ENCODE data around the gene NACAD. TPM values are rescaled to one million over a fixed set of nuclear protein-coding genes. Genes with fewer than 3 reads are reported as not detected.

The NACAD gene
- total RNA-seq, 4 donors from 2014 or later = 0.89 to 2.0 (median 1.7) TPM

DNA sequence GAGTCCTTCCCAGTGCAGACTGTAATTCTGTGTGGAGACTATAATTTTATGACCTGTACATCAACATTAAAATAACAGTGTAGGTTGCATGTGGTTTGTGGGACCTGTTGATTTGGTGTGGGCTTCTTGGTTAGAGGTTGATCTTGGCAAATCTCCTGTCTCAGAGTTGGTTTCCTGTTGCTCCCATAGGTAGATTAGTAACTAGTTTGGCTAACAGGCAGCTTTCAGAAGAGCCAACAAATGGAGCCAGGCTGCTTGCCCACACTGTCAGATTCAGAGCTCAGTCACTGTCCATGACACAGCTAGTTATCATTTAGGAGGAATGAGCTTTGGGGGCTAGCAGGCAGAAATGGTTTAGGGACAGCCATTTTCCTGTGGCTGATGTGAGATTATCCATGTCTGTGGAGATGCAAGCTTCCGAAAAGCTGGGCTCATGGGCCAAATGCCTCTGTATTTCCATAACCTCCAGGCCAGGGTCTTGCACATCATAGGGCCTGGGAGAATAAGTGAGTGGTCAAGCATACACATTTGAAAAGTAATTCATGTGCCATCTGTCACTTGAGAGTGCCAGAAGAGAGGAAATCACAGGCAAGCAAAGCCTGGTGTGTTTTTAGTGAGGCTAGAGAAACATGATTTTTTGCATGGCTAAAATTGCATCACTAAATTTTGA, 55.4 kb downstream of the NACAD start:
- TF ChIP-seq POLR2A (IDR thresholded peaks at IDR 0.05) (no peak), CTCF (IDR thresholded peaks at IDR 0.05) (no peak)
- intact Hi-C loops (cut with DNase I; ENCODE audit: low total_unique reads) = no loop called here
- no peak overlapping the region for H3K4me3 ChIP-seq (ENCODE audit: low read depth, poor library complexity, severe bottlenecking)
- 56 to 75% methylated on average over 1 of the region's 1 CpG for WGBS, 2 donors
- peak in 1 of 2 donors; percentile 81 for DNase-seq (ENCODE audit: low spot score in 2 of 2)

- 79 to 82% methylated on average over 4 of the region's 4 CpGs for WGBS, 2 donors
These were observed 56.3 kb downstream of the NACAD start for GRCh38 chr7:45032421-45032820.

DNA sequence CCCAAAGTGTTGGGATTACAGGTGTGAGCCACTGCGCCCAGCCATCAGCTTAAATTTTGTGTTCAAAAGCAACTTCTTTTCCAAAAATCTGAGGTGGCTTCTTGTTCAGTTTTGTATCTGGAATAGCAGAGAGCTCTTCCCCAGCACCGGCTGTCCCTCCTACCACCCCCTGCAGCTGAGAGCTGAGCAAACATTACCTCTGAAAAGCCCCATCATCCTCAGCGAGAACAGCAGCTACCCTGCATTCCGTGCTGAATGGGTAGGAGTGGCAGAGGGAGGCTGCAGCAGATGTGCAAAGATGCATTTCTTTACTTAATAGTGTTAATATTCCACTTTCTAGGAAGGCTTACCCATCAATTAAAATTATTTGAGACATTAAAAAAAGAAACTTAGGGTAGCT, 56.9 kb downstream of the NACAD start:
- intact Hi-C loops (cut with DNase I; ENCODE audit: low total_unique reads) = no loop called here
- DNase-seq (ENCODE audit: low spot score in 2 of 2) = peak in 1 of 2 donors; percentile 62
- TF ChIP-seq CTCF (IDR thresholded peaks at IDR 0.05) = no peak
- TF ChIP-seq POLR2A (IDR thresholded peaks at IDR 0.05) = no peak
- no peak overlapping the region for H3K4me3 ChIP-seq (ENCODE audit: low read depth, poor library complexity, severe bottlenecking)
- WGBS, 2 donors = 85 to 88% methylated on average over 4 of the region's 4 CpGs

More at GRCh38 chr7:45032421-45032820, 56.3 kb downstream of the NACAD start:
- H3K4me3 ChIP-seq (ENCODE audit: low read depth, poor library complexity, severe bottlenecking) = no peak overlapping the region
- intact Hi-C loops (cut with DNase I; ENCODE audit: low total_unique reads) = no loop called here
- peak in 1 of 2 donors; percentile 66 for DNase-seq (ENCODE audit: low spot score in 2 of 2)
- no peak for TF ChIP-seq CTCF (IDR thresholded peaks at IDR 0.05)

Other genes with a start within 250 kb of the NACAD start
- gene H2AZ2, start 240.9 kb downstream of the NACAD start, total RNA-seq = 10 to 100 TPM; 62.8 to 83.8 (median 70.1) TPM
- 10 to 100 TPM; 20.0 to 28.5 (median 26.8) TPM for gene PURB, start 203.4 kb downstream of the NACAD start, total RNA-seq
- gene MYO1G, start 110.0 kb downstream of the NACAD start, total RNA-seq = 1 to 10 TPM; 1.1 to 3.0 (median 2.2) TPM
- 10 to 100 TPM; 25.1 to 45.7 (median 32.6) TPM for gene CCM2, start 88.8 kb downstream of the NACAD start, total RNA-seq
- 10 to 100 TPM; 46.0 to 62.3 (median 58.1) TPM for gene TBRG4, start 22.7 kb upstream of the NACAD start, total RNA-seq
- gene RAMP3, start 68.8 kb upstream of the NACAD start, total RNA-seq = 10 to 100 TPM; 23.8 to 71.6 (median 35.1) TPM